ENCODE measurements around the gene NOL12. TPM values are rescaled to one million over a fixed set of nuclear protein-coding genes. Genes with fewer than 3 reads are reported as not detected.
"Not testable (repeated sequence)": the region's sequence is repeated elsewhere in the genome, so short reads cannot be mapped to it uniquely, and the experiment has no call there.

Gene NOL12
- polyA plus RNA-seq, 3 donors = 21.2 to 23.2 (median 22.4) TPM

GRCh38 chr22:37656583-37656982 is 29.6 kb upstream of the NOL12 start:
- not testable (repeated sequence) for DNase-seq

DNA sequence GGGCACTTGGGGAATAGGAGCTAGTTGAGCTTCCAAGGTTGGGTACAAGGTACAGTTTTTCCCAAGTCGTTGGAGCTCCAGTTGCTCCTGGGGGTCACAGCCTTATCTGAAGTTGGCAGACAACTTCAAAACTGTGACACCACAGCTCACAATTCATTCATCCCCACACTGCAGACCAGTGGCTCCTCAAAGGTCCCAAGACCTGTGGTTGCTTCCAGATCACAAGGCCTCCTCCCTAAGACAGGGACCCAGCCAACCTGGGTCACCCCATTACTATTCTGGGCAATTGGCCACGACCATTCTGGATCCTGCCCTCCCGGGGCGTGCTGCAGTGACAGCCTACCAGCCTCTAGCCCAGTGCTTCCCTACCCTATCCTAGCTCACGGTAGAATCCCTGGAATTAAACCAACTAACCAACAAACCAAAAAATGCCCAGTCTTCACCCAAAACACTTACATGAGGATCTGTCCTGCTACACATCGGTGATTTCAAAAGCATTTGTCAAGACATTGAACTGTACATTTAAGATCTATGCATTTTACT is 28.5 kb upstream of the NOL12 start:
- DNase-seq = no peak

DNA sequence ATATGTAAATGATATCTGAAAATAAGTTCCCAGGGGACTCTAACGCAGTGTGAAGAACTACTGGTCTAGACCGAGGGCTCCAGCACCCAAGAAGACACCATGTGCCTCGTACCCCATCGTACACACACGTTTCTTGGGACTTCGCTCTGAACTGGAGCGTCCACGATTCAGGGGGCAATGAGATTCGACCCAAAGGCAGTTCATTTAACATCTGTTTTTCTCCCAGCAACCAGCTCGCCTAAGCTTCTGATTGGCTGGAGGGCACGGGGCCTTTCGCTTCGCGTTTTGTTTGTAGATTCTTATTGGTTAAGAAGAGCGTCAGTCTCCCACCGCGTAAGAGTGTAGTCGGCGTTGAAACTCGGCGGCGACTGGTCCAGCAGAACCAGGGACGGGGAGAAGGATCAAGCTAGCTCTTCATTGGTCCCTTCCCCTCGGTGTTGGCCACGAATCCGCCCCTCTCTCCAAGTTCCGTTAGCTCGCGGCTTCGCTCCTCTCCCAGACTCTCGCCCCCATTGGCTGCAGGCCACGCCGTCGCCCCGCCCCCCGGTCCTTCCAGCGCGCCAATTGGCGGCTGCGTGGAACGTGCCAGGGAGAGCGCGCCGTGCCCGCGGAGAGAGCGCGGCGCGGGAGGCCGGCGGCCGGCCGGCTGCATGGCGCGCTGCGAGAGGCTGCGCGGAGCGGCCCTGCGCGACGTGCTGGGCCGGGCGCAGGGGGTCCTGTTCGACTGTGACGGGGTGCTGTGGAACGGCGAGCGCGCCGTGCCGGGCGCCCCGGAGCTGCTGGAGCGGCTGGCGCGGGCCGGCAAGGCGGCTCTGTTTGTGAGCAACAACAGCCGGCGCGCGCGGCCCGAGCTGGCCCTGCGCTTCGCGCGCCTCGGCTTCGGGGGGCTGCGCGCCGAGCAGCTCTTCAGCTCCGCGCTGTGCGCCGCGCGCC is 27.7 kb upstream of the NOL12 start, which contains the start of gene PDXP:
Gene PDXP (plus strand): TSS at position 591 of the 933 bp plus-strand sequence. CDS start 60 bp downstream, at position 651.
- peak; percentile 100 for DNase-seq

DNA sequence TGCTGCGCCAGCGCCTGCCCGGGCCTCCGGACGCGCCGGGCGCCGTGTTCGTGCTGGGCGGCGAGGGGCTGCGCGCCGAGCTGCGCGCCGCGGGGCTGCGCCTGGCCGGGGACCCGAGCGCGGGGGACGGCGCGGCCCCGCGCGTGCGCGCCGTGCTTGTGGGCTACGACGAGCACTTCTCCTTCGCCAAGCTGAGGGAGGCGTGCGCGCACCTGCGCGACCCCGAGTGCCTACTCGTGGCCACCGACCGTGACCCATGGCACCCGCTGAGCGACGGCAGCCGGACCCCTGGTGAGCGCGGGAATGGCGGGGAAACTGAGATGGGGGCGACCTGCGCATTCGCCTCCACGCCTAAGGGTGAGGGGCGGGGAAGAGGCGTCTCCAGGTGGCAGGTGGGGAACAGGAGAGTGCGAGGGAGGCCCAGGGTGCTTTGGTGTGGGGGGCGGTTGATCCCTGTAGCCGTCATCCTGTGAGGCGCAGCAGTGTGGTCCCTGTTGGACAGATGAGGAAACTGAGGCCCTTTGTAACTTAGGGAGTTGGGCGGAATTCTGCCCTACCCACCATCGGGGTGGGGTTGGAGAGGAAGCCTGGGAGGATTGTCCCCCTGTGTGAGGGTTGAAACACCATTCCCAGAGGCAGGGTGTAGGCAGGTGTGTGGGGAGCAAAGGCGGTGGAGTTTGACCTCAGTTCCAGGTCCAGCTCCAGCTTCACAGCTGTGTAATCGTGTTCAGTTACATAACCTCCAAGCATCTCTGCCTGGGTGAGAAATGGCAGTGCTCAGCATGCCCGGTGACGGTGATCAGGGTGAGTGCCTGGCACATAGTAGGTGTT is 26.9 kb upstream of the NOL12 start:
- DNase-seq = no peak

DNA sequence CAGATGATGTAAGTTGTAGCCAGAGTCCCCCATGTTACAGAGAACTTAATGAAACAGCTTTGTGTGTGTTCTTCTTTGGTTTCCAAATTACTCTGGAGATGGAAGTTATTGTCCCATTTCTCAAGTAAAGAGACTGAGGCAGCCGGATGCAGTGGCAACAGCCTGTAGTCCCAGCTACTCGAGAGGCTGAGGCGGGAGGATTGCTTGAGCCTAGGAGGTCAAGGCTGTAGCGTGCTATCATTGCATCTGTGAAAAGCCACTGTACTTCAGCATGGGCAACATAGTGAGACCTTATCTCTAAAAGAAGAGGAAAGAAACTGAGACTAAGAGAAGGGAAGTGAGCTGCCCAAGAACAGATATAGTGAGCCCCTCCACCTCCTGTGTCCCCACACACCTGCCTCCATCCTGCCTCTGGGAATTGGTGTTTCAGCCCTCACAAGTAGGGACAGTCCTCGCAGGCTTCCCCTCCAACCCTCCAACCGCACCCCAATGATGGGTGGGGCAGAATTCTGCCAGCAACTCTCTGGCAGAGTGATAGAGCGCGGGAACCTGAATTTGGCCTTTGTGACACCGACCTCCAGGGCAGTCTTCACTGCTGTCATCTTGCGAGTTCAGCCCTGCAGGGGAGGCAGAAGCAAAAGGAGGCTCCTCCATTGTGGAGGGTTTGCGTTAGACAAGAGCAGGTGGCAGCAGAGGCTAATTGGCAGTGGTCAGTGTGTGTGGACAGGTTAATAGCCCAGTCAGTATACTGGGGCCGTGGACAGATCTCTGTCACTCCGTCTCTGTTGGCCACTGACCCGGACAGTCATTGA is 26.0 kb upstream of the NOL12 start:
- DNase-seq = no peak

GRCh38 chr22:37660709-37661045 is 25.5 kb upstream of the NOL12 start:
- no peak for DNase-seq

- no peak for DNase-seq
Observed at GRCh38 chr22:37661160-37661924, 24.8 kb upstream of the NOL12 start.

GRCh38 chr22:37662039-37662438 is 24.1 kb upstream of the NOL12 start:
- DNase-seq = no peak

GRCh38 chr22:37663521-37664140 is 22.5 kb upstream of the NOL12 start:
- DNase-seq = no peak

GRCh38 chr22:37664249-37665101 is 21.7 kb upstream of the NOL12 start:
- no peak for DNase-seq

DNA sequence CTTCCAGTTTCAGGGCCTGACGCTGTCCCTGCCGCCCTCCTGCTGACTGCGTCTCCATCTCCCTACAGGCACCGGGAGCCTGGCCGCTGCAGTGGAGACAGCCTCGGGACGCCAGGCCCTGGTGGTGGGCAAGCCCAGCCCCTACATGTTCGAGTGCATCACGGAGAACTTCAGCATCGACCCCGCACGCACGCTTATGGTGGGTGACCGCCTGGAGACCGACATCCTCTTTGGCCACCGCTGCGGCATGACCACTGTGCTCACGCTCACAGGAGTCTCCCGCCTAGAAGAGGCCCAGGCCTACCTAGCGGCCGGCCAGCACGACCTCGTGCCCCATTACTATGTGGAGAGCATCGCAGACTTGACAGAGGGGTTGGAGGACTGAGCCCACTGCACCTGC is 20.7 kb upstream of the NOL12 start:
- no peak for DNase-seq

- DNase-seq = no peak
Observed at GRCh38 chr22:37669586-37669985, 16.6 kb upstream of the NOL12 start.

DNA sequence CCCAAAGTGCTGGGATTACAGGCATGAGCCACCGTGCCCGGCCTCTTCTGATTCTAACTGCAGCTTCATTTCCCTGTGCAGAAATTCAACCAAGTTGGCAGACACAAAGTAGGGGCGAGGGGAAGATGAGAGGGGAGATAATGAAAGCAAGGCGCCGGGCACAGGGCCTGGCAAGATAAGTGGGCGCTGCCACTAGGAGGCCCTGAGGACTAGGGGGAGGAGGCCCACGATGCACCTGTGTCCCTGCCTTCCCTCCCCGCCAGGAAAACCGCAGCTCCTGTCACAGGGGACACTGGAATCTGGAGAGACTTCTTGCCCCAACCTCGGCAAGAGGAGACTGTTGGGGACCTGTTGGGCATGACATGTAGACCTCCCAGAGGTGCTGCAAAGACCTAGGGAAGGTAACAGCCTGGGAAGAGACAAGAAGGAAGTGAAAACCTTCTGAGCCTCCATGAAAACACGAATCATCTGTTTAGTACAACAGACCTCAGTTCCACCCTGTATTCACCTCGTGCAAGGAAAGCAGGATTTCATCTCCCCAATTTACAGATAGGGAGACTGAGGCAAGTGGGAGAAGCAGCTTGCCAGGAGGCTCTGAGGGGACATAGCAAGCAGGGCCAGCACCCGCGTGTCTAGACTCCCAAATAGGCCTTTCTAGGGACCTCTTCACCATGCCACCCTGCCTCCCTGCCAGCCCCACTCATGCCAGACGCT is 13.8 kb upstream of the NOL12 start:
- DNase-seq = no peak

- DNase-seq = no peak
Observed at GRCh38 chr22:37672920-37673455, 13.2 kb upstream of the NOL12 start.

DNA sequence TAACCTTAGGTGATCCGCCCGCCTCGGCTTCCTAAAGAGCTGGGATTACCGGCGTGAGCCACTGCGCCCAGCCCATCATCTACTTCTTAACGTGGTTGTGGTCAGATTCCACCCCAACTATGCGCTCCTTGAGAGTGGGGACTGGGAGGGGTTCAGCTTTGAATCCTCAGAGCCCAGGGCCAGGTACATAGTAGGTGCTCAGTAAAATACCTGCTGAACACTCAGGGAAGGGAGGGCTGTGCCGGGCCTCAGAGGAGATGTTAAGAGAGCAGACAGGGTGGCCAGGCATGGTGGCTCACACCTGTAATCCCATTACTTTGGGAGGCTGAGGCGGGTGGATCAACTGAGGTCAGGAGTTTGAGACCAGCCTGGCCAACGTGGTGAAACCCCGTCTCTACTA is 11.9 kb upstream of the NOL12 start:
- no peak for DNase-seq

GRCh38 chr22:37674951-37675929 is 10.9 kb upstream of the NOL12 start, which contains the start of gene LGALS1:
Gene LGALS1, plus strand, starts transcription at chr22:37675636. Its CDS starts 67 bp downstream, at chr22:37675703.
- DNase-seq = peak; percentile 86

Measured in renal pelvis (tissue), 4 donors.